Measurements from ENCODE around the gene BRD4. TPM values are rescaled to one million over a fixed set of nuclear protein-coding genes. Genes with fewer than 3 reads are reported as not detected.

The BRD4 gene
- 11.2 and 13.8 TPM in 2 replicates for total RNA-seq

GRCh38 chr19:15332311-15332996, at the start of gene BRD4:
BRD4 (minus strand) TSS chr19:15332539; CDS start chr19:15273099, 59,440 bp downstream.

GRCh38 chr19:15379083-15379998, 47.0 kb upstream of the BRD4 start, which contains the start of gene AKAP8:
AKAP8 (minus strand) TSS chr19:15379787; CDS start chr19:15379731, 56 bp downstream.

GRCh38 chr19:15200553-15201364, 131.6 kb downstream of the BRD4 start, which contains the start of gene NOTCH3:
NOTCH3 (minus strand) TSS chr19:15200995; CDS start chr19:15200905, 90 bp downstream.

Other genes with a start within 250 kb of the BRD4 start
- 55.5 and 66.3 TPM in 2 replicates for gene SYDE1, start 225.1 kb downstream of the BRD4 start, total RNA-seq
- gene NOTCH3, start 131.5 kb downstream of the BRD4 start, total RNA-seq = 10.7 and 12.2 TPM in 2 replicates
- gene EPHX3, start 100.1 kb downstream of the BRD4 start, total RNA-seq = not detected in 2 replicates
- gene AKAP8, start 47.2 kb upstream of the BRD4 start, total RNA-seq = 14.2 and 22.5 TPM in 2 replicates
- 58.3 and 60.0 TPM in 2 replicates for gene AKAP8L, start 86.4 kb upstream of the BRD4 start, total RNA-seq
- gene WIZ, start 117.4 kb upstream of the BRD4 start, total RNA-seq = 22.3 and 26.2 TPM in 2 replicates
- 1.4 TPM in 1 of 2 replicates, not detected in the other for gene RASAL3, start 132.0 kb upstream of the BRD4 start, total RNA-seq
- gene PGLYRP2, start 147.0 kb upstream of the BRD4 start, total RNA-seq = not detected in 2 replicates
- not detected in 2 replicates for gene CYP4F22, start 176.0 kb upstream of the BRD4 start, total RNA-seq